Neural cell (in vitro differentiated cells): ENCODE measurements around the gene SPAG16. TPM values are rescaled to one million over a fixed set of nuclear protein-coding genes. Genes with fewer than 3 reads are reported as not detected.

Experiments
- H2AFZ ChIP-seq: fragments of 200-600, 300-800 bp; sonication (generic), shearing (Covaris generic); 2 replicates; pipeline ENCODE4 v1.6.0; 2014; ENCODE audit warnings: low read depth, mild to moderate bottlenecking, antibody characterized with exemption, low read length, moderate library complexity
- H3F3A ChIP-seq: fragments of 200-600 bp; shearing (Covaris generic); 2 replicates; pipeline ENCODE4 v1.6.1; 2016; ENCODE audit warnings: mild to moderate bottlenecking, moderate library complexity, mixed read lengths, antibody characterized with exemption, low read length; ENCODE audit not compliant: insufficient read depth, poor library complexity, severe bottlenecking
- H3K27ac ChIP-seq: fragments of 200-600, 300-800 bp; sonication (generic), shearing (Covaris generic); 2 replicates; pipeline ENCODE4 v1.5.1; 2014; ENCODE audit warnings: mild to moderate bottlenecking, low read length, moderate library complexity
- H3K27me3 ChIP-seq: fragments of 300-800, 200-600 bp; sonication (generic), shearing (Covaris generic); 2 replicates; pipeline ENCODE4 v1.6.0; 2014; ENCODE audit warnings: mild to moderate bottlenecking, low read depth, low read length, moderate library complexity; ENCODE audit not compliant: insufficient read depth
- H3K36me3 ChIP-seq: fragments of 300-800, 200-600 bp; sonication (generic), shearing (Covaris generic); 2 replicates; pipeline ENCODE4 v1.5.1; 2014; ENCODE audit warnings: mild to moderate bottlenecking, antibody characterized with exemption, low read length, moderate library complexity; ENCODE audit not compliant: insufficient read depth
- H3K4me2 ChIP-seq: fragments of 300-800, 200-600 bp; sonication (generic), shearing (Covaris generic); 2 replicates; pipeline ENCODE4 v1.6.0; 2014; ENCODE audit warnings: mild to moderate bottlenecking, low read length
- H3K4me3 ChIP-seq: fragments of 300-800, 200-600 bp; sonication (generic), shearing (Covaris generic); 2 replicates; pipeline ENCODE4 v1.5.1; 2014; ENCODE audit warnings: mild to moderate bottlenecking, low read length, moderate library complexity
- H3K79me2 ChIP-seq: fragments of 200-600 bp; shearing (Covaris generic); replicated peaks from 2 replicates; pipeline ENCODE4 v1.6.0; 2014; ENCODE audit warnings: mild to moderate bottlenecking, low read length, moderate library complexity; ENCODE audit not compliant: insufficient read depth
- H3K9ac ChIP-seq: fragments of 300-800, 200-600 bp; sonication (generic), shearing (Covaris generic); 2 replicates; pipeline ENCODE4 v1.6.1; 2016; ENCODE audit warnings: mild to moderate bottlenecking, low read length, mixed read lengths
- H3K9me2 ChIP-seq: fragments of 200-600 bp; shearing (Covaris generic); 2 replicates; pipeline ENCODE4 v1.6.1; 2016; ENCODE audit warnings: mild to moderate bottlenecking, low read length, mixed read lengths; ENCODE audit not compliant: insufficient read depth
- H3K9me3 ChIP-seq: fragments of 200-600, 300-800 bp; sonication (generic), shearing (Covaris generic); 2 replicates; pipeline ENCODE4 v1.6.1; 2016; ENCODE audit warnings: mild to moderate bottlenecking, mixed run types, low read length, moderate library complexity, mixed read lengths
- H4K20me1 ChIP-seq: fragments of 200-600 bp; shearing (Covaris generic); 2 replicates; pipeline ENCODE4 v1.6.1; 2016; ENCODE audit warnings: mild to moderate bottlenecking, mixed run types; ENCODE audit not compliant: insufficient read depth
- EP300 ChIP-seq: fragments of 450-650 bp; conservative IDR thresholded peaks from 2 replicates; pipeline ENCODE4 v1.6.1; 2014; ENCODE audit warnings: antibody characterized with exemption, mild to moderate bottlenecking, moderate library complexity; ENCODE audit not compliant: poor library complexity, severe bottlenecking
- EZH2 ChIP-seq: fragments of 200-600, 300-800 bp; shearing (Covaris generic), sonication (generic); IDR thresholded peaks from 2 replicates; pipeline ENCODE4 v1.6.1; 2014; ENCODE audit warnings: antibody characterized with exemption, low read length, borderline replicate concordance, mild to moderate bottlenecking; ENCODE audit not compliant: insufficient read depth, poor library complexity, severe bottlenecking
- POLR2AphosphoS5 ChIP-seq: IDR thresholded peaks from 2 replicates; pipeline ENCODE4 v1.6.1; 2012
- RAD21 ChIP-seq: fragments of 450-650 bp; conservative IDR thresholded peaks from 2 replicates; pipeline ENCODE4 v1.6.1; 2014; ENCODE audit warnings: antibody characterized with exemption, mild to moderate bottlenecking, moderate library complexity
- SMC3 ChIP-seq: fragments of 450-650 bp; conservative IDR thresholded peaks from 2 replicates; pipeline ENCODE4 v1.6.1; 2014; ENCODE audit warnings: antibody characterized with exemption, mild to moderate bottlenecking, moderate library complexity; ENCODE audit not compliant: poor library complexity
- TAF1 ChIP-seq: IDR thresholded peaks from 2 replicates; pipeline ENCODE4 v1.6.1; 2012; ENCODE audit warnings: low read depth
- polyA plus RNA-seq: library from polyadenylated mRNA; depleted of rRNA; stranded (reverse); fragments of >200 nt; gene quantifications from 2 replicates; pipeline ENCODE4 v1.2.3, GENCODE V29; 2014
- TF ChIP-seq, protein P1 (sequence below): fragments of 450-650 bp; IDR thresholded peaks from 2 replicates; pipeline ENCODE4 v1.5.1; 2014; ENCODE audit warnings: antibody characterized with exemption, mild to moderate bottlenecking, moderate library complexity; ENCODE audit not compliant: poor library complexity, severe bottlenecking
- TF ChIP-seq, protein P2 (sequence below): IDR thresholded peaks from 2 replicates; pipeline ENCODE4 v1.6.1; 2012; ENCODE audit warnings: borderline replicate concordance

Gene SPAG16
- polyA plus RNA-seq, 1 donor from 2014 or later = 75.4 TPM

DNA sequence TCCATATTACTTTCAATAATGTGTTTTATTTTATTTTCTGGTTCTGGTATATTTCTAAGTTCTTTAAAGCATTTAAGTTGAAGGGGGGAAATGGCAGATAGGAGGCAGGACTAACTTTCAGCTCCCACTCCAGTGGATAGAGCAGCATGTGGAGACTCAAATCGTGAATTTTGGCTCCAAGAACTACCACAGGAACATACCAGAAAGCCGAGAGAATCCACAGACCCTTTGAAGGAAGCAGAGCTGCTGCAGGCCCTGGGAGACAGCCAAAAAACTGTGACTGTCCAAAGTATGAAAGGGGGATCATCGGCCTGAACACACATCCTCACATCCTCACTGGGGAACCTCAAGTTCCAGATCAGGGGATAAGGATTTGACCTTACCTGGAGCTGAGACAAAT, 919.0 kb downstream of the SPAG16 start:
- Histone ChIP-seq H3K4me3 (no peak overlapping the region), H3K79me2 (no peaks in the 10 kb centered on the region), H3K9me2 (no peaks in the 10 kb centered on the region), H2AFZ (no peak overlapping the region), H4K20me1 (no peaks in the 10 kb centered on the region), H3K9me3 (no peaks in the 10 kb centered on the region), H3K9ac (no peak overlapping the region), H3F3A (no peaks in the 10 kb centered on the region), H3K27me3 (no peaks in the 10 kb centered on the region), H3K36me3 (no peaks in the 10 kb centered on the region), H3K4me2 (no peak overlapping the region), H3K27ac (no peak overlapping the region)
- no peak for TF ChIP-seq EP300
- no peak for TF ChIP-seq RAD21
- TF ChIP-seq POLR2AphosphoS5 = no peak
- no peak for TF ChIP-seq EZH2
- TF ChIP-seq SMC3 = no peak
- TF ChIP-seq TAF1 = no peak
- TF ChIP-seq, protein P1, sequence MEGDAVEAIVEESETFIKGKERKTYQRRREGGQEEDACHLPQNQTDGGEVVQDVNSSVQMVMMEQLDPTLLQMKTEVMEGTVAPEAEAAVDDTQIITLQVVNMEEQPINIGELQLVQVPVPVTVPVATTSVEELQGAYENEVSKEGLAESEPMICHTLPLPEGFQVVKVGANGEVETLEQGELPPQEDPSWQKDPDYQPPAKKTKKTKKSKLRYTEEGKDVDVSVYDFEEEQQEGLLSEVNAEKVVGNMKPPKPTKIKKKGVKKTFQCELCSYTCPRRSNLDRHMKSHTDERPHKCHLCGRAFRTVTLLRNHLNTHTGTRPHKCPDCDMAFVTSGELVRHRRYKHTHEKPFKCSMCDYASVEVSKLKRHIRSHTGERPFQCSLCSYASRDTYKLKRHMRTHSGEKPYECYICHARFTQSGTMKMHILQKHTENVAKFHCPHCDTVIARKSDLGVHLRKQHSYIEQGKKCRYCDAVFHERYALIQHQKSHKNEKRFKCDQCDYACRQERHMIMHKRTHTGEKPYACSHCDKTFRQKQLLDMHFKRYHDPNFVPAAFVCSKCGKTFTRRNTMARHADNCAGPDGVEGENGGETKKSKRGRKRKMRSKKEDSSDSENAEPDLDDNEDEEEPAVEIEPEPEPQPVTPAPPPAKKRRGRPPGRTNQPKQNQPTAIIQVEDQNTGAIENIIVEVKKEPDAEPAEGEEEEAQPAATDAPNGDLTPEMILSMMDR = no peak
- TF ChIP-seq, protein P2, sequence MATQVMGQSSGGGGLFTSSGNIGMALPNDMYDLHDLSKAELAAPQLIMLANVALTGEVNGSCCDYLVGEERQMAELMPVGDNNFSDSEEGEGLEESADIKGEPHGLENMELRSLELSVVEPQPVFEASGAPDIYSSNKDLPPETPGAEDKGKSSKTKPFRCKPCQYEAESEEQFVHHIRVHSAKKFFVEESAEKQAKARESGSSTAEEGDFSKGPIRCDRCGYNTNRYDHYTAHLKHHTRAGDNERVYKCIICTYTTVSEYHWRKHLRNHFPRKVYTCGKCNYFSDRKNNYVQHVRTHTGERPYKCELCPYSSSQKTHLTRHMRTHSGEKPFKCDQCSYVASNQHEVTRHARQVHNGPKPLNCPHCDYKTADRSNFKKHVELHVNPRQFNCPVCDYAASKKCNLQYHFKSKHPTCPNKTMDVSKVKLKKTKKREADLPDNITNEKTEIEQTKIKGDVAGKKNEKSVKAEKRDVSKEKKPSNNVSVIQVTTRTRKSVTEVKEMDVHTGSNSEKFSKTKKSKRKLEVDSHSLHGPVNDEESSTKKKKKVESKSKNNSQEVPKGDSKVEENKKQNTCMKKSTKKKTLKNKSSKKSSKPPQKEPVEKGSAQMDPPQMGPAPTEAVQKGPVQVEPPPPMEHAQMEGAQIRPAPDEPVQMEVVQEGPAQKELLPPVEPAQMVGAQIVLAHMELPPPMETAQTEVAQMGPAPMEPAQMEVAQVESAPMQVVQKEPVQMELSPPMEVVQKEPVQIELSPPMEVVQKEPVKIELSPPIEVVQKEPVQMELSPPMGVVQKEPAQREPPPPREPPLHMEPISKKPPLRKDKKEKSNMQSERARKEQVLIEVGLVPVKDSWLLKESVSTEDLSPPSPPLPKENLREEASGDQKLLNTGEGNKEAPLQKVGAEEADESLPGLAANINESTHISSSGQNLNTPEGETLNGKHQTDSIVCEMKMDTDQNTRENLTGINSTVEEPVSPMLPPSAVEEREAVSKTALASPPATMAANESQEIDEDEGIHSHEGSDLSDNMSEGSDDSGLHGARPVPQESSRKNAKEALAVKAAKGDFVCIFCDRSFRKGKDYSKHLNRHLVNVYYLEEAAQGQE = no peak

DNA sequence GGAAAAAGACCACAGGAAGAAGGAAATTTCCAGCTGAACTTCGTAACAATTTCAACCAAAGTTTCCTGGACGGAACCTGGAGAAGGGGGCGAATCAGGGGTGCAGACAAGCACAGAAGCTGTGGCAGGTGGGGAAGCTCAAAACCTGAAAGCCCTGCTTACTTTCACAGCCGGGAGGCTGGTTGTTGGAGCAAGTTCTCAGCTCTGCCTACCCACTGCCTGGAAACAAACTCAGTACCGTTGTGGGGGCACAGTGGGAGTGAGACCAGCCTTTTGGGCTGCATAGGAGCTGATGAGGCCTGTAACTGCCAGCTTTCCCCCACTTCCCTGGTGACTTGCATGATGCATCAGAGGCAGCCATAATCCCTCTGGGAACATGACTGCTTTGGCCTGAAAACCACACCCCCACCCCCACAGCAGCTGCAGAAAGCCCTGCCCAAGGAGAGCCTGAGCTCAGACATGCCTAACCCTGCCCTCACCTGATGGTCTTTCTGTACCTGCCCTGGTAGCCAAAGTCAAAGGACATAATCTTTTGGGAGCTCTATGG, 919.6 kb downstream of the SPAG16 start:
- no peak for TF ChIP-seq POLR2AphosphoS5
- no peak for TF ChIP-seq EP300
- H3K9me2 ChIP-seq = no peaks in the 10 kb centered on the region

DNA sequence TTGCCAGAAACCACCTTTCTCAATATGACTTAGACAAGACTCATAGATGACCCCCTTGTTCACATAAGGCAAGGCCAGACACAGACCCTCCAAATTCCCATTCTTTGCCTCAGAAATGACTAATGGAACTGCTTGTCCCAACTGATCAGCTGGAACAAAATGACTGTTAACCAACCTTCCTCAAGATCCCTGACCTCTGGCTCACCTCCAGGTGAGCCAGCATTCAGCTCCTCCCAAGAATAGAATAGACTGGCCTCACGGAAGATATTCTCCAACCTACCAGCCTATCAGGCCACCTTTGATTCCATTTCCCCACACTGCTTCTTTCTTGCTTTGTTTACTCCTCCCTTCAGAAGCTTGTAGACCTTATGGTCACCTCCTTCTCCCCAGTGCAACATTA, 930.8 kb downstream of the SPAG16 start:
- TF ChIP-seq TAF1 (no peak), EZH2 (no peak), POLR2AphosphoS5 (no peak), EP300 (no peak), SMC3 (no peak)
- TF ChIP-seq, protein P2 = no peak
- TF ChIP-seq, protein P1 = no peak
- no peak overlapping the region for H3K9ac ChIP-seq
- H3K27ac ChIP-seq = no peak overlapping the region
- no peak overlapping the region for H2AFZ ChIP-seq
- no peaks in the 10 kb centered on the region for H3K27me3 ChIP-seq
- H3K79me2 ChIP-seq = no peaks in the 10 kb centered on the region
- H3K36me3 ChIP-seq = no peaks in the 10 kb centered on the region
- no peaks in the 10 kb centered on the region for H4K20me1 ChIP-seq
- no peaks in the 10 kb centered on the region for H3K9me2 ChIP-seq
- H3K4me3 ChIP-seq = no peak overlapping the region
- no peaks in the 10 kb centered on the region for H3K9me3 ChIP-seq
- H3F3A ChIP-seq = no peaks in the 10 kb centered on the region
- H3K4me2 ChIP-seq = no peak overlapping the region

More for the DNA sequence above, 919.6 kb downstream of the SPAG16 start:
- Histone ChIP-seq H3K9ac (no peak overlapping the region), H3K4me2 (no peak overlapping the region), H4K20me1 (no peaks in the 10 kb centered on the region), H3K27me3 (no peaks in the 10 kb centered on the region), H3K9me3 (no peaks in the 10 kb centered on the region), H3K36me3 (no peaks in the 10 kb centered on the region), H3F3A (no peaks in the 10 kb centered on the region), H2AFZ (no peak overlapping the region), H3K79me2 (no peaks in the 10 kb centered on the region), H3K4me3 (no peak overlapping the region), H3K27ac (no peak overlapping the region)
